M059J (cell line): ENCODE results near the gene TMEM86B. TPM values are rescaled to one million over a fixed set of nuclear protein-coding genes. Genes with fewer than 3 reads are reported as not detected.

Experiments used
- DNase-seq: peaks from one replicate; pipeline ENCODE4 v3.0.0-alpha.2; 2012; ENCODE audit warnings: low read depth
- total RNA-seq: library from RNA; depleted of rRNA; stranded (reverse); fragments of >200 nt; shearing (Covaris generic); gene quantifications from 2 replicates; pipeline ENCODE4 v1.2.3, GENCODE V29; 2014

TMEM86B gene
- total RNA-seq, 1 experiment from 2014 or later = 1.7 TPM

DNA sequence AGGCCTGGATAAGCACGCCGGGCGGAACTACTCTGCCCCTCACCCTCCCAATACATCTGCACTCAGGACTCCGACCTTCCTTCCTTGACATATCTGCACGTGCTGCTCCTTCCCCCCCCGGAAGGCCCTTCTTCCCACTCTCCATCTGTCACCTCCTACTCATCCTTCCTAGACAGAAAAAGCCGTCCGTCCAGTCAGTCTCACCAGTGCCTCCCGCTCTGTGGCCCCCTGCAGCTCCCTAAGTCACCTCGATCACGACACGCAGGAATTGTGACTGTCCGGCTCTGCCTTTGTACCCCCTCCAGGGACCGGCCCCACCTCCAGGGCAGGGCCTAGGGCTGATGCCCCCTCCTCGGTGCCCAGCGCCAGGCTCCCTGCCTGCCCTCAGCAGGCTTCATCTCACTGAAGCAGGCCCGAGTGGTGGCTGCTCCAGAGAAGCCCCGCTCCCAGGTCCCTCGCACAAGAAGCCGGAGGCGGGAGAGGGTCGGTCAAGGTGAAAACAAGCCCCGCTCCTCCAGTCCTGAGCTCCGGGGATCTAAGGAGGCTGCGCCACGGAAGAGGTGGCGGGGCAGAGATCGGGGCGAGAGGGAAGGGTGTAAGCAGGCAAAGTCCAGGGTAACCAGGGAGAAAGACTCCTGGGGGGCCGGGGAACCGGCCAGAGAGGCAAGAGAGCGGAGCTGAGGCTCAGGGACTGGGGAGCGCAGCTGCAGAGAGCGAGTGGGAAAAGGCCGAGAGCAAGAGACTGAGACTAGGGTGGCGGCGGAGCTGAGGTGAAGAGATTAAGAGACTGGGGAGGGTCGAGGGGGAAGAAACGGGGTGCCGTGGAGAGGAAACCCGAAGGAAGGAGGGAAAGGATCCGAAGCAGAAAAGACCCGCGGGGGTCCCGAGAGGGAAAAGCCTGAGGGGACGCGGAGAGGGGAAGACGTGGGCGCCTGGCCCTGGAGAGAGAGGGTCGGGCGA is 29.2 kb upstream of the TMEM86B start:
- peak; percentile 18 for DNase-seq

DNA sequence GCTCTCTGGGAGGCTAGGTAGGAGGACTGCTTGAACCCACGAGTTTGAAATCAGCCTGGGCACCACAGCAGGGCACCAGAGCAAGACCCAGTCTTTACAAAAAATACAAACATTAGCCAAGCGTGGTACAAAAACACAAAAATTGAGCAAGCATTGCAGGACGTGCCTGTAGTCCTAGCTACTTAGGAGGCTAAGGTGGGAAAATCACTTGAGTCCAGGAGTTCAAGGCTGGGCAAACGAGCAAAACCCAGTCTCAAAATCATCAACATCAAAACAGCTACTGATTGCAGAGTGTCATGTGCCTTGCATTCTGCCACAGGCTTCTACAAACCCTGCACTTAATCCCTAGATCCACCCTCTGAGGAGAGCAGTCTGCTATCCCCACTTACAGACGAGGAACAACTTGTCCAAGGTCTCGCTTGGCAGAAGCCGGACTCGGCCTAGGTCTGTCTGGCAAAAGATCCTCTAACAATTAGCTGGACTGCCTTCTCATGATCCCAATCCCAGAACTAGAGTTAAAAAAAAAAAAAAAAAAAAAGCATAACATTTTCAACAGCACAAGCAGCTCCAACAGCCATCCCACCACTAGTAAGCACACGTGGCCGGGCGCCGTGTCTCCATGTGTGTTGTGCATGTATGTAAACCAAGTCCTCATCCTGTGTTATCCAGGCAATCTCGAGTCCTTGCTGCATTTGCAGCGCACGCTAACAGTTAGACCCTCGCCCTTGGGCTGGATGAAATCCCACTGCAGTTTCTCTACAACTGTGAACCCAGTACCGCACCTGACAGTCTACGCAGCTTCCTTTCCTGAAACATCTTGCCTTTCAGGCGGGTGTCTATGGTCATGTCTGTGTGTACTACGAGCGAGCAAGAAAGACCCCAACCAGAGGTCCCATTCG is 28.2 kb upstream of the TMEM86B start:
- no peak for DNase-seq

GRCh38 chr19:55255618-55256423 is 27.3 kb upstream of the TMEM86B start:
- peak; percentile 49 for DNase-seq

DNA sequence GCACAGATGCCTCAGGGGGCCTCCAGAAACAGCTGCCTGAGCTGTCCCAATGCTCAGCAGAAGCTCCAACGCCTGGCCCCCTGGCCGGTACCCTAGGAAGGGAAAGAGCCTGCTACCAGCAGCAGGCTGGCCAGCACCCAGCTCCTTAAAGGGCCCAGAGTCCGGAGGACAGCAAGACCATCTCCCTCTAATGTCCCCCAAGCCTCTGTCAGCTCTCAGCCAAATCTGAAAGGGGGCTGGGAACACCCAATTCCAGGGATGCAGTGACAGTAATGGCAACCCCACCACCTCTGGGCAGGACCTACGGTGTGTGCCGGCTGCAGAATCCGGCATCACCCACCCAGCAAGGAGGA is 26.0 kb upstream of the TMEM86B start:
- no peak for DNase-seq

DNA sequence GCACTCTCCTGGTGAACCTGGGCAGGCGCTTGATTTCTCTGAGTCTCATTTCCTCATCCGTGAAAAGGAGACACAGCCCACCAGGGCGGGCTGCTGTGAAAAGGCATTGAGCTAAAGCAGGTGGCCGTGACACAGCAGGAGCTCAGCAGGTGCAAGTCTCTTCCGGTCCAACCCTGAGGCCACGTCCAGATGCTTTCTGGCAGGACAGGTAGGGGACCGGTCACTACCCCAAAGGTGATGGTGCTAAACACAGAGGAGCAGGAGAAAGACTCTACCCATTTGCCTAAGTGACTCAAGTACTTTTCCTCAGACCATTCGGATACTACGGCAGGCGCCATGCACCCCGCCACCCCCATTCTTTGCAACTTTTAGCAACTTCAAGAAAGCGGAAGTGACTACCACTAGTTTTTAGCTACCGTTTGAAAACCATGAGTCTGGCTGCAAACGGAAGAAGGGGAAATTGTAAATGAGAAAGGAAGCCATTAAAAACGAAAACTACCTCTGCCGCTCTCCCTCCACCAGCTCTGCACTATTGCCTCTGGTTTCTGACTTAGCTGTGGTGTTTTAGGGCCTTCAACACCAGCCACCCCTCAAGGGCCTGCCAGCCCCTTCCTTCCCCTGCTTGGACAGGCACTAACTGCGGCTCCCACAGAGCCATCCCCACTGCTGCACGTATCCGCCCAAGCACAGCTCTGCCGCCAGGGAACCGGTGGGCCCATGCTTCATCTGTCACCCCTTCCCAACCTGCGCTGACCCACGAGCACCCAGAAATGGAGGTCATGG is 25.5 kb upstream of the TMEM86B start:
- DNase-seq = no peak

- no peak for DNase-seq
These were observed 24.4 kb upstream of the TMEM86B start for GRCh38 chr19:55252760-55253663.

GRCh38 chr19:55251341-55252081 is 22.9 kb upstream of the TMEM86B start:
- peak; percentile 78 for DNase-seq

GRCh38 chr19:55250262-55251036 is 21.9 kb upstream of the TMEM86B start:
- DNase-seq = no peak

DNA sequence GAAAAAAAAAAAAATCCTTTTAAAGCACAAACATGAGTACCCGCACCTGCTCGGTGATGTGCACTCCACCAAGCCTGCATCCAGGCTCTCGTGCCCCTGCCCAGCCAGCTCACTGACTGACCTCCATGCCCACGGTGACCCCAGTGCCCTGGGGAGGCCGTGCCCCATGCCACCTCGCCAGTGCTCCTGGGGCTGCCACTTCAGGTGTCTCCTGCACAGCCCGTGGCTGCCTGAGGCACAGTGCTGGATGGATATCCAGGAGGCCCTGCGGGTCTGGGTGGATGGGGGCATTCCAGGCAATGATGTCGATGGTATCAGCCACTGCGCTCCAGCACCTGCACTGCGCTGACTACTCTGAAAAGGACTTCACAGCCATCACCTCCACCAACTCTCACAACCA is 21.3 kb upstream of the TMEM86B start:
- DNase-seq = no peak

GRCh38 chr19:55248704-55249103 is 20.1 kb upstream of the TMEM86B start:
- DNase-seq = no peak

GRCh38 chr19:55248166-55248675 is 19.7 kb upstream of the TMEM86B start:
- DNase-seq = no peak

DNA sequence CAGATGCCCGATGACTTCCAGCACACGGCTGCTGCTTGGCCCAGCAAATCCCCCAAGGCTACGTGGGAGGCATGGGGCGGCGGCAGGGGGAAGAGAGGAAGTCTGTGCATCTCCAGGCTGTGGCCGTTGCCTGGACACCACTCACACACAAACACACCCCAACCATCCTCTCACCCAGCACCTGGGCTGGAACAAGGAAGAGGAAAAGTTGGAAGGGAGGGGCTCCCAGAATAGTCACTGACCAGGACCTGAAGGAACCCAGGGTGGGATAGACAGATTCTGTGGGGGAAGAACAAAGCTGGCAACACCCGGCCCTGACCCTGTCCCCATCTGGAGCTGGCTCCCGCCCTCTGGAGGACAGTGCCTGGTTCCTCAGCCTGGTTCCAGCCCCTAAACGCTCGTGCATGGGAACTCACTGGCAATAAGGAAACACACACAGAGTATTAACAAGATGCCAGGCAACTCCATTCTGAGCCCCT is 19.1 kb upstream of the TMEM86B start:
- DNase-seq = peak; percentile 62

DNA sequence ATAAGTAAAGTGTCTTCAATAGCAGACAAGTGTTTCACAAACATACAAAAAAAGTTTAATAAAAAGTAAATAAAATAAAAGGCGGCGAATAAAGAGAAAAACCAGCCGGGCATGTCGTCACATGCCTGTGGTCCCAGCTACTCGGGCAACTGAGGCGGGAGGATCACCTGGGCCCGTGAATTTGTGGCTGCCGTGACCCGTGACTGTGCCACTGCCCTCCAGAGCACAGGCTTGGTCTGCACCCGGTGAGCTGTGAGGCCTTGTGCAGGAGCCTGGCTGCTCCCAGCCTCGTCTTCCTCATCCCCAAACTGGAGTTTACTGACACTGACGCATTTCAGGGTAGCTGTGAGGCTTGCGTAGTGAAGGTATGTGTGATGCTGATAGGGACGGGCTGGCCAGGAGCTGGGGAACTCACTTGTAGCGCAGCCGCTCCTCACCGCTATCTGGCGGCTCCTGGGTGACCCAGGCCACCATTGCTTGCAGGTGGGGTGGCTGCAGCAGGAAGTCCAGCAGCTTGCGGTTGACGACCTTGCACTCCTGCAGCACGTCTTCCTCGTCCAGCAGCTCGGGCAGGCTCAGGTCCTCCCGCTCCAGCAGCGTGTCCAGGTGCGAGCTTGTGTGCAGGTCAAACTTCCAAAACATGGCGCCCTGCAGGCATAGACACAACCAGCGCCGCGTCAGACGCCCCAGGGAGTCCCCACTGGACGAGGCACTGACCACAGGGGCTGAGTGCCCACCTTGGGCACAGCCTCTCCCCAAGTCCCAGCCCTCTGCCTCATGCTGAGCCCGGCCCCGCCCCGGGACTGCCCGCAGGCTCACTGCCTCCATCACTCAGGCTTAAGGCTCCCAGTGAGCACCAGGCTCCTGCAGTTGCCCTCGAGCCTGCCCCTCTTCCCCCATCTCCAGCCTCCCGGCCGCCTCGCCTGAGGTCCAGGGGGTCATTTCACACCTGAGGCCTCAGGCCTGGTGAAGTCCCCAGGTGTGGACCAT is 18.2 kb upstream of the TMEM86B start:
- DNase-seq = no peak

DNA sequence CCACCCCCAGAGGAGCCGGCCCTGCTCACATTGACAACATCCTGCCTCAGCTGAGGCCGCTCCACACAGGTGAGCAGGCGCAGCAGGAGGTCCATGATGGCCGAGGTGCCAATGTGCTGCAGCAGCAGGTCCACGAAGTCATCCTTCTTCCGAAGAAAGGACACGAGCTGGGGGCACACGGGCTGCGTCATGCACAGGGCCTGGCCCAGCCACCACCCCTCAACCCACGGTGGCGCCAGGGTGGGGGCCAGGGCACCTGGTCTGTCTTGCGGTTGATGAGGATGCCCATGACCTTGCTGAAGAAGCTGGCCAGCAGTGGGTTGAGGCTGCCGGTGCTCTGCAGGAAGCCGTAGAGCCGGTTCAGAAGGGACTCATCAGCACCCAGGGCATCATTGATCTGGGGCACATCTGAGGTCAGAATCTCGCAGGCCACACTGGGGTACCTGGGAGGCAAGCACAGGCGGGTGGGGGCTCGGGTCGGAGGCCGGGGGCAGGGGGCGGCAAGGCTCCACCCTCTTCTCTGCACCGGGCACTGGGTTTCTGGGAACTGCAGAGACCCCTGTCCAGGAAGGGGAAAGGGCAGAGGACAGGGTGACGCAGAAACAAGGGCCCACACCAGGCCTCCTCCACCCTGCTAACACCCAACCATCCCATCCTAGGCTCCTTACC is 16.8 kb upstream of the TMEM86B start:
- DNase-seq = no peak

- DNase-seq = no peak
These were observed 15.6 kb upstream of the TMEM86B start for GRCh38 chr19:55244004-55244680.

GRCh38 chr19:55242517-55242916 is 14.0 kb upstream of the TMEM86B start:
- DNase-seq = no peak
